GM21360 (cell line): Measurements from ENCODE around the gene MBNL1.

ENCODE experiments used
- ATAC-seq: cut with Tn5 transposase; IDR thresholded peaks from one replicate; pipeline ENCODE4 v1.9.1; 2021; ENCODE audit warnings: mild to moderate bottlenecking, moderate library complexity; ENCODE audit not compliant: unreplicated experiment

MBNL1 gene

DNA sequence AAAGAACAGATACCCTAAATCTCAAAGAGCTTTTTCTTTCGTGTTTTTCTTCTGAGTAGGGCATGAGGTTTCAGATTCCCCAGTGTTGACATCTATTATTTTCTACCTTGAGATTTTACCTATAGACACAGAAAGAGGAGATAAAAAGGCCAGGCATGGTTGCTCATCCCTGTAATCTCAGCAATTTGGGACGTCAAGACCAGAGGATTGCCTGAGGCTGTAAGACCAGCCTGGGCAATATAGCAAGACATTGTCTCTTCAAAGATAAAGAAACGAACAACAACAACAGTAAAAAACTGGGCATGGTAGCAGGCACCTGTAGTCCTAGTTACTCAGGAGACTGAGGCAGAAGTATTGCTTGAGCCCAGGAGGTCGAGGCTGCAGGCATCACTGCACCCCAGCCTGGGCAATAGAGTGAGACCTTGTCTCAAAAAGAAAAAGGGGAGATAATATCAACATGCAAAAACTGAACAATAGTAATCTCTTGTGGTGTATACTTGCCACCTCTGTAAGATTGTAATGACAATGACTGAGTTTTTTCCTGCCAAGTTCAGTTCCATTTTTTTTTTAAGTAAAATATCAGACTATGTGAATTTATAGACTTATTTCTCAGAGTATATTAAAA lies 71.3 kb downstream of the MBNL1 start:
- ATAC-seq, result no peak

DNA sequence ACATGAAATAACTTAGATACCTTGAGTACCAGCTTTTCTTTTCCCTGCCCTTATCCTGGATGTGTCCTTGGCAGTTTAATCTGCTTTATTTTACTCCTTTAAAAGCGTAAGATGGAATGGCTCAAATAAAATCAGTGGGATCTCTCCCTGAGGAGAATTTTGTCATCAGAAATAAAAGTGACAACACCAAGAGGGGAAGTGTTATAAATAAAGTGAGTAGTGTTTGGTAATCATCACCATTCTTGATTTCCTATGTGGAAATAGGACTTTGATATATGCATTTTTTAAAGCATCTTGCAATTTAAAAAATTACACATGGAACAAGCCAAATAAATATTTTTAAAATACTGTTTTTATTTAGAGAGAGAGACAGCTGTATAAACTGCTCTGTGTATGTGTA lies 76.5 kb downstream of the MBNL1 start:
- no peak for ATAC-seq

DNA sequence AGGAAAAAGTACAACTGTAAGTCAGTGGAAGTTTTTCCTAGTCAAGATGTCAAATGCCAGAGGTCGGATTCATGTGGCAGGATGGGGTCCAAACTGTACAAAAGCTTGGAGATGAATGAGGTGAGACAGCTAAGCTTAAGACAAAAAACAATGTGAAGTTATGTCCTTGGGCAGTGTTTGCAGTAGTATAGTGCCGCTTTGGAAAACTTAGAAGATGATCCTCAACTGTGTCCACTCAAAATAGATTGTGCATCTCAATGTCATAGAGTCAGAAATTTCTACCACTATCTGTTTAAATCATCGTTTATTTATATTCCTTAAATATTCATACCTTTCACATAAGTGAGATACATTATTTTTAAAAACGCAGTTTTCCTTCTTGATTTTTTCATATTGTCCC lies 77.3 kb downstream of the MBNL1 start:
- ATAC-seq, result no peak

DNA sequence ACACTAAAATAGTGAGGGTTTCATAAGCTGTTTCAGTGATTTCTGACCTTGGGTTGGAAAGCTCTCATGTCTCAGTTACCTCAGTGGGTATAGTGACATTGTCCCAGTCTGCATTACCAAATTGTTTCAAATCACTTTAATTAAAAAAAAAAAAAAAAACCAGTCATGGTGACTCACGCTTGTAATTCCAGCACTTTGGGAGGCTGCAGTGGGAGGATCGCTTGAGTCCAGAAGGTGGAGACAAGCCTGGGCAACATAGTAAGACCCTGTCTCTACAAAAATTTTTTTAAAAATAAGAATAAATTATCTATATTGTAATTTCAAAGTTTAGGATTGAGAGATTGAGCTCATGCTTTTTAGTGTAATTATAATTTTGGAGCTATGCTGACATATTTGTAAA lies 78.0 kb downstream of the MBNL1 start:
- no peak for ATAC-seq

DNA sequence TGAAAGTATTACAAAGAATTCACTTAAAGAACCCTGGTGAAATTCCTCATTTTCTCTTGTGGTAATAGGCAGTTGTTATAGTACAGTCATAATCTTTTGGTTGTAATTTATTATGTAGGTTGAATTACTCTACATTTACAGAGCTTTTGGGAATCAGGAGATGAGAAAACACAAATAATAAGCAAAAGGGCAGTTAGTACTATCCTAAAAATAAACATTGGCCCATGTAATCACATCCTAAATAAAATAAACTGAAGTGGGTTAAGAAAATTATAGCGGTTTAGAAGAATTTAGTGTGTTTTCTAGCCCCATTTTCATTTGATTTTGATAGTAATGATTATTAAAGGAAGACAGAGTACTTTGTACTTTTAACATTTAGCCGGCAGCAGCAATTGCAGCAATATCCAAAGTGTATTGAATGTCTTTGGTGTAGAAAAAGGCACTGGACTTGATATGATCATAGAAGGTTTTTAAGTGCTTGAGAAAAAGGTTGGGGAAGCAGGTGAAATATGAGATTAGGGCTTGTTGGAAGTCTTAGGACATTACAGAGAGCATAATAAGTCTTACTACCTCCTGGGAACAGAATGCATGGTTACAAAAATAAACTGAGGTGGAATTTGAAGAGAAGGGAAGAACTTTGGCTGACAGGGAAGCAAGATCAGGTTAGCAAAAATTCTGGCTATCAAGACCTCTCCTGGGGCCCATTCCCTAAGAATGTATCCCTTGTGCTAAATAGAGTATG lies 79.9 kb downstream of the MBNL1 start:
- ATAC-seq, result no peak

DNA sequence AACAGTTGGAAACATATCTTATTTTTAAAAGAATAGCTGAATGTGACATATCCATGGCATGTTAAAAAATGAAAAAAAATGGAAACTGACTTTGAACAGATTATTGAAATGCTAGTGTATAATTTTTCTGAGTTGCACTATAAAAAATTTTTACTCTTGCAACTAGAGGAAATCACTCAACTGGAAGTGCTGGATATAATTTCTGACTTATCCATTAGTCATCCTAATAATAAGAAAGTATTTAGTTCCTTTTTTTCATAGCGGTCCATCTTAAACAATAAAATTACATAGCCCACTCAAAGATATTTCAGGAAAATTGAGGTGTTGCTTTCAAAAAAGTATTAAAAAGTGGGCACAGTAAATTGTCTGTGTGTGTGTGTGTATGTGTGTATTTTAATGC lies 80.7 kb downstream of the MBNL1 start:
- no peak for ATAC-seq

- ATAC-seq, result no peak
Measured at GRCh38 chr3:152350139-152350538, 81.4 kb downstream of the MBNL1 start.

DNA sequence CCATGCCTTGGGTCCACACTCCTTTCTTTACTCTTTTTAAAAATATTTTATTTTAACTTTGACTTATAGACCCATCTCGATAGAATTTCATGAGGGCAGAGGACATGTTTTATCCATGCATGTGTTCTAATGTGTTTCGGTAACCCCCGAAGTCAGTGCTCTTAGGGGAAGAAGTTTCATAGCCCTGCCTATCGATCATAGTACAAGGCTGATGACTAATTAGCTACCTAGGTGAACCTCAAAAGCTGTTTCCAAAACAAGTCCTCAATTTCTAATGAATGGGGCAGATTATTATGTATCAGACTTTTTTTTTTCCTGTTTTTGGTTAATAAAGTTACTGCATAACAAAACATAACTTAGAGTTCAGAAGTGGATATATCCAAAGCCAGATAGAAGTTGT lies 82.0 kb downstream of the MBNL1 start:
- ATAC-seq, result no peak

DNA sequence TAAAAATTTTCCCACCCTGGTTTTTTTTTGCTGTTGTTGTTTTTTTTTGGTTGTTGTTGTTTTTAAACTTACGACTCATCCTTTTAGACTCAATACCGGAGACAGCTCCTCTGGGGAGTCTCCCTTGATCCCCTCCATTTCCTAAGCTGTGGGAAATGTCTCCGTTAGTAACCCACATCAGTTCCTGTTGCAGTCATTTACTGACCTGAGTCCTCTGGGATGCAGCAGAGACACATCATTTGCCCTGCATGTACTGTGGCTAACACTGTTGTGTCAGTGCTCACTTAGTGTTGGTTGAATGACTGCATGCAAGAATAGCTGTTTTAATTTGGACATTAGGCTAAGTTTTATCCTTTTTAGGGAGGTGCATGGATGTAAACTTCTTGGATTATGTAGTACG lies 83.8 kb downstream of the MBNL1 start:
- ATAC-seq, result no peak

DNA sequence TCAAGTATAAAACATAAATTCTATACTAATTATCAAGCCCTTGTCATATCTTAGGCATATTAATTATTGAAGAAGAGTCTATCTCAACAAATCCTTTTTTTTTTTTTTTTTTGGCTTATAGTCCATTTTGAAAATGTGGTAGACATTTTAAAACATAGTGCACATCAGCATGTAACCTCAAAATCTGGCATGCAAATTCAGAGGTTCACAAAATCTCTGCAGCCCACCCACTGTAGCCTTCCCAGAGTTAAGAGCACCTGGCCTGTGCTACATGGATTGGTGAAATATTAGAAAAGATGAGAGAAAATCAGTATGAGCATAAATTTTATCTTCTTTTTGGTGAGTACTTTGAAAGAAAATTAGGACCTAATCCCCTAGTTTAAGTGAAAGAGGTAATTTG lies 84.8 kb downstream of the MBNL1 start:
- ATAC-seq, result no peak

DNA sequence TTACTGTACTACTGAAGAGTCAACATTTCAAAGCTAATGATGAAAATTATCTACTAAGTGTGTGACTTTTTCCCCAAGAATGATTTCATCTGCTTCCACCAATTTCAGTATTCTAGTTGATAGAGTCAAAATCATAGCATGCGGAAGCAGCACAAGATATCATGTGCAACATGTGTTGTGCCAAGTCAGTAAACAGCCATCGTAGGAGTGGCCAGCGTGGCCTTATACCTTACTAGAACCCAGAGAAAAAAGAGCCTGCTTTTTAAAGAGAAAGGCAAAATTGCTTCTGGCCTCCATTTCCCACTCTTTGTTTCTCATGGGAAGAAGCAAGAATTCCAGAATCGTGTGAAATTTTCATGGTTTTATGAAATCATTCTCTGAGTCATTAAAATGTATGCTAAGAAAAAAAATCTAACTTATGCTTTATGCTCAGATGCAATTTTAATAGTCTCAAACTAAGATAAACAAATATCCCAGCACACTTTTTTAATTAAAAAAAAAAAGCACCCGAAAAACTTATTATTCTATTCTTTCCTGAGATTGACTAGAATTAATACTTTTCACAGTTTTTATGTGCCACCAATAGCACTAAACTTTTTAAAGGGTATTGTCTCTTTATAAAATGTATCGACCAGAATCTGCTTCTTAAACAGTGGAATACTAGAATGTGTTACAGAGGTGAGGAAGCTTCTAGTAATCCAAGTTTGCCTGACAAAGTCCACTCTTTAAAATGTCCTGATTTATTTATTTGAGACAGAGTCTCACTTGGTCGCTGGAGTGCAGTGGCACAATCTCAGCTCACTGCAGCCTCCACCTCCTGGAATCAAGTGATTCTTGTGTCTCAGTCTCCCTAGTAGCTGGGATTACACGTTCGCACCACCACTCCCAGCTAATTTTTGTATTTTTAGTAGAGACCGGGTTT lies 87.3 kb downstream of the MBNL1 start:
- no peak for ATAC-seq

DNA sequence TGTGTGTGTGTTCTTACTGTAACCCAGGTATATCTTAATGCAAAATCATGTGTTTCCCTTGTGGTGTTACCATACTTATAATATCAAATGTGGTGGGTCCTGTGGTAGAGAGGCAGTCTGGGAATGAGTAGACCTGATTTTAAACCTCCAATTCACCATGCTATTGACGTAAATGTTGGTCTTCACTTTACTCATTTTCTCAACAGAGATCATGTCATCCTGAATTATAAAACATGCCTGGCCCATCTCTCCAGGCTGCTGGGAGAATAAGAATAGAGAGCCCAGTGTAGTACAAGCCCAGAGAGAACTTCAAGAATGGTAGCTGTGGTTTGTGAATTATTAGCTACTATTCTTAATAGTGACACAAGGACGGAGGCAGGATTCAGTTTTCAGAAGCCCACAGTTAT lies 88.1 kb downstream of the MBNL1 start:
- ATAC-seq, result no peak

DNA sequence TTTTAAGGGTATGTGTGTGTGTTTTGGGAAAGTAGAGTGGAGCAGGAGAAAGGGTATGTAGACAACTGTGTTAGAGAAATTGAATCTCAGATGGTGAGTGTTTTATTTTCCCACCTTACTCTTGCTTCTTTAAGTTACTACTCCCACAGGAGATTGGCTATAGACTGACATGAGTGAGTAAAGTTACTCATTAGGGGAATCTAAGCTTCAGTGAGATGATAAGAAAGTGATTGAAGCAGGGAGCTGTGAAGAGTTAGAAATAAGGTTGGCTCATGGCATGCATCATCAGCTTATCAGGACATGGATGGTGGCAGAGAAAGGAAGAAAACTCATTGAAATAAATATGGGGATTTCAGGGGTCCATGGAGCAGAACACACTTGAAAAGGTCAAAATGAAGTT lies 88.9 kb downstream of the MBNL1 start:
- ATAC-seq, result no peak

- ATAC-seq, result no peak
Measured at GRCh38 chr3:152359385-152360248, 90.9 kb downstream of the MBNL1 start.

DNA sequence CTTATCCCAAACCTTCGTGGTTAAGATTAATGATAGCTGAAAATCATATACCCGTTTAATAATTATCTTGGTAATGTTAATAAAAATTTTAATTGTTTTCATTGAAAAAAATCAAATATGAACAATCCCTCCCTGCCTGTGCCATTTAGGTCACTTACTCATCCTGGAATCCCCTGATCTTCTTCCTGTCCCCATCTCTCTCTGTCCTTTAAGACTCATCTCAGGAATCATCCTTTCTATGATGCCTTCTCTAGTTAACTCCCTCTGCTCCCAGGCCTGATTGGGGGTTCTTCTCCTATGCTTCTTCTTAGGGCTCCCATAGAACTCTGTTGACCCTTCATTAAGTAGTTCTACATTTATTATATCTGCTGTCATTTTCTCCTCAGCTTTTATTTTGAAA lies 91.6 kb downstream of the MBNL1 start:
- no peak for ATAC-seq

GRCh38 chr3:152360966-152361365 lies 92.2 kb downstream of the MBNL1 start:
- no peak for ATAC-seq

DNA sequence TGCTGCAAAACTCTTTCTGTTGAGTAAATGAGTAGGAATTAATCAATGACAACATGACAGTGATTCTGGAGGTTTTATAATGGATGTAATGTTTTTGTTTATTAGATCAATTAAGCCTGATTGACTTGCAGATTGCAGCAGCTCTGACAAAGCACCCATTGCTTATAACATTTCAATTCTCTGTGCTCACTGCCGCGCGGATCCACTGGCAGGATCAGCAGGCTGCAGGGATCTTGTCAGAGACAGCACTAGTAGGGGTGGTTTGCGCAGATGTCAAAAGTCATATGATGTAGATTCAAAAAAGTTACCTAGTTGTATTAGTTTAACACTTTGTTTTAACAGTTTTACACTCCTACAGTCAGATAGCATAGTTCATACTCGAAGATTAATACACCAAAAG lies 93.4 kb downstream of the MBNL1 start:
- no peak for ATAC-seq

DNA sequence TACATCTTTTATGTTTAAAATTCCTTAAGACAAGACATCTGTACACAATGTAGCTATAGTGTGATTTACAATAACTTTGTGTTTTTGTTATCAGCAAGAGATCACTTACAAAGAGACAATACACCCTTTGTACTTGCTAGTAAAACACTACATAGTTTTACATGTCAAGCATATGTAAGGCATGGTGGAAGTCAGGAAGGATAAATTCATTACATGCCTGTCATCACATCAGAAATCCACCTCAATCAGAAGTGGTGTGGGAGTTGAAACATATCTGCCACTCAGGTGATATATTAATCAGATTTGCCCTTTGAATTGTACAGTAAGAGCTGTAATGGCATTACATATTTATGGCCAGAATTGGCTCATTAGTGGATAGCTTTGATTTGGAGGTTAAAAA lies 95.5 kb downstream of the MBNL1 start:
- ATAC-seq, result no peak

DNA sequence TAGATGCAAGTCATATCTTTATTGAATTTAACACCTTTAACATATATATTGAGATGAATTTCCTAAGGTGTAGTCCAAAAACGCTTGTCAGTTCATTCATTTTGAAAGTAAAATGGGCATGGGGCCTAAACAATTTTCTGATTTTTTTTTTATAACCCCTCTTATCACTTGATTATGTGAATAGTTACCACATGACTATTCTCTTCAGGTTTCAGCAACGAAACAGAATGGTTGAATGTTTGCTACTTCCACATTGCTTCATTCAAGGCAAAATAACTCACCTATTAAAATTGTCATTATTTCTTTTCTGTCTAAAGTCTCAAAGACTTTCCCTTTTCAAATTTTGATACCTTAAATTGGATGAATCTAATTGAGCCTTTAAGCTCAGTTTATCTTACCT lies 96.4 kb downstream of the MBNL1 start:
- ATAC-seq, result no peak

GRCh38 chr3:152365766-152366593 lies 97.3 kb downstream of the MBNL1 start:
- ATAC-seq, result no peak
